NCI-H2171 (cell line): ENCODE measurements around the gene BANF2.
"Not testable (repeated sequence)": the region's sequence is repeated elsewhere in the genome, so short reads cannot be mapped to it uniquely, and the experiment has no call there.

Source experiments
- DNase-seq: peaks from one replicate; lab custom pipeline; 2025; lab: John Stamatoyannopoulos, UW

The BANF2 gene

DNA sequence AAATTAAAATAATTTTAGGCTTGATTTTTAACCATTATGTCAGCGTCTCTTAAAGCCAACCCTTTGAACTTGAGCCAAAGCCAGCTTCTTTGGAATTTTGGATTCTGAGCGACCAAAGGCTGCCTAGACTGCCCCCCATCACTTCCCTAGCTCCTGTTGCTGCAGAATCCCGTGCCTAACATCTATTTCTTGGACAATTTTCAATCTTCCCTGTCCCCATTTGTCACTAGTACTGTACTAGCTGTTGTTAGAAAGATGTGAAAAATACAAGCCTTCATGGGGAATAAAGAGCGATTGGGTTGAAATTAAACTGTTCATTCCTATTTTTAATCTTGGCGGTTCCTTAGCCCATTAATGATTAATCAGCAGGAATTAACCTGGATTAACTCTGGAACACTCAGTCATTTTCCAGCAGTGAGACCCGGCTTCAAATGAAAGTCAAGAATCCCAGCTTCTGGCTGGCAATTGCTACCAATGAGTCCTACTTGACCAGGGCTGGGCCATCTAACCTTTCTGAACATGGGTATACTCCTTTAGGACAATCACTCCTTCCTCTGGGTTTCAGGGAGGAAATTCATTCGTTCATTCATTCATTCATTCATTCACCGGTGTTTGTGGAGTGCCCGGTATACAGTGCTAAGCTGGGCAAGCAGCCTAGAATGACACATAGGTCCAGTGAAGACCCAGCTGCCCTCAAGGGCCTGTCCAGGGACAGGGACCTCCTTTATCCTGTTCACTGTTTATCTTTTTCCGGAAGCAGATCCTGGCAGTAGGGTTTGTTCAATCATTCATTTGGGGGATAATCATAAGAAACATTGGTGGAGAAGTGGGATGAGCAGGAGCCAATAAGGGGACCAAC lies 16.3 kb upstream of the BANF2 start:
- no peak for DNase-seq

DNA sequence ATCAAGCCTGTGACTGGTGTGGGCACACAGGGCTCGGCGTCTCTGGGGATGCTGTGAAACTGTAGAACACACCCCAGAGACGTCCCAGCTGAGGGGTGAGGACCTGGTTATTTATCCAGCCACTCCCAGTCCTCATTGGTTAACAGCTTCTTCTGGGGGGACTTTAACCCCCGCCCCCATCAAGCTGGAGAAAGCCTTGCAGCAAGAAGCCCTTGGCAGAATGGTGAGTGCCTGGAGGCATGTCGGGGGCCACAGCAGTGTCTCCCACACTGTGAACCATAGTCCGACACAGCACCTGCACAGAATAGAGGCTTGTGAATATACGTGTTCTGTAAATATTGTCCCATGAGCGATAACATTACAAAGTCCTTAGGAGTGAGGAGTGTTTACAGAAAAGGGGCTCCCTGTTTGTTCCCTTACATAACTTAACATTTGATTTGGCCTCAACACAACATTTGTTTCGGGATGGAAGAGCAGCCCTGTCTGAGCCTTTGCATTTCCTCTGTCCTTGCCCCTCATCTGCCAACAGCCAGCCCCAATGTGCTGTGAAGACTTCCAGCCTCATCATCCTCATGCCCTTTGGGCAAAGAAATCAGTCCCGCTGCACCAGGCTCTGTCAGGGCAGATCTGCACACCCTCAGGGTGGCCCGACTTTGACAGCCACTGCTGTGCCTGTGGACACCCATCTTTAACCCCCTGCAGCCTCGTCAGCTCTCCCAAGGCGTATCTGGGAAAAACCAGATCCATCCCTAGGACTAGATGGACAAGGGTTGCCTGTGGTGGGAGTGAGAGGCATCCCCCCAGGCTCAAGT lies 15.5 kb upstream of the BANF2 start:
- no peak for DNase-seq

DNA sequence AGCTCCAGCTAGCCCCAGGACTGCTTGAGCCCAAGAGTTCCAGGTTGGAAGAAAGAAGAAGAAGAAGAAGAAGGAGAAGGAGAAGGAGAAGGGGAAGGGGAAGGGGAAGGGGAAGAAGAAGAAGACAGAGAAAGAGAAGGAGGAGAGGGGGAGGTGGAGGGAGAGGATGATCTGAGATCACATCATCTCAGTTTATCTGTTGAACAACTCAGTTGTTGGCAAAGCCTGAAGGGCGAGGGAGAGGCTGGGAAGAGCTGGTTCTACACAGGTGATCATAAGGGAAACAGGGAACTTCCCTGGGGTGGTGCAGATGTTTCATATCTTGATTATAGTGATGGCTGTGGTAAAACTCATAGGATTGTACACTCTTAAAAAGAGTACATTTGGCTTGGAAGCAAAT lies 14.6 kb upstream of the BANF2 start:
- DNase-seq, result no peak

DNA sequence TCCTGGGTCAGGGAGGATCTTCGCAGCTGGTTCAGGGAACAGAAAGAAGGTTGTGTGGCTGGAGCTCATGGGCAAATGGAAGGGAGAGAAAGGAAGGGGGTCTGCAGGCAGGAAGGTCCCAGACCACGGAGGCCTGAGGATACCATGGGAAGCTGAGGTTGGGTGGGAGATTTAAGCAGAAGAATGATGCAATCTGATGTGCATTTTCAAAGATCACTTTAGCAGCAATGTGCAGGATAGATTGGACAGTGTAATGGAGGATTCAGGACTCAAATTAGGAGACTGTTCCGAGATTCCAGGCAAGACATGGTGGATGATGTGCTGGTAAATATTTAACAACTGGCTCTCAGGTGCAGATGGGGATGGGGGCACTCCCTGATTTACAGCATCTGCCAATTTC lies 12.0 kb upstream of the BANF2 start:
- DNase-seq, result no peak

DNA sequence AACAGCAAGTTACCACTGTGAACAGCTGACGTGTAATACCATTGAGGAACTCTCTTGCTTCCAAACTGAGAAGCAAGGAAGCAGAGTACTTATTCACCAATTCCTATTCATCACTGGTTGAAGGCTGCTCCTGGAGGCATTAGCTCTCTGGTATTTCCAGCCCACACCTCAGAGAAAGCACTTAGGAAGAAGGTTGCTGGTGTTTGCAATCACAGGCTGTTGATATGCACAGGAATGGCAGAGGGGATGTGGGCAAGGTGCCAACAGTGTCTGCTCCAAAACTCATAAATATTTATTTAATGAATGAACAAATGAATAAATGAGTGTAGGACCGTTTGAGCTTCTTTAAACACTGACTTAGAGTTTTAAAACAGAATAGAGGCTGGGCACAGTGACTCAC lies 10.8 kb upstream of the BANF2 start:
- no peak for DNase-seq

DNA sequence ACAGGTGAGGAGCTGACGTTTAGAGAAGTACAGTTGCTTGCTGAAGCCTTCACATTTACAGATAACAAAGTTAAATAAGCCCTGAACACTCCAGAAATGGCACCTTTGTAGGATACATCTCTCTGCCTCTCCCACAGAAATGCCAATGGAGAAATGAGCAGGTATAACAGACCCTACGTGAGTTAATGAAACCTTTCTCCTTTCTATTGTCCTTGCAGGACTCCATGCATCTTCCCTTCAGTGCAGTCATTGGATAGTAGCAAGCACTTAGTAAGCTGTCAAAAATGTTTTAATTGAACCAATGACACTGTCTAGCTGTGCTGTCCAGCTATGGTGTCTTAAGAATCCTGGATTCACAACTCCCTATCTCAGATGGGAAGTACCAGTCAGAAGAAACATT lies 9.6 kb upstream of the BANF2 start:
- DNase-seq, result no peak

DNA sequence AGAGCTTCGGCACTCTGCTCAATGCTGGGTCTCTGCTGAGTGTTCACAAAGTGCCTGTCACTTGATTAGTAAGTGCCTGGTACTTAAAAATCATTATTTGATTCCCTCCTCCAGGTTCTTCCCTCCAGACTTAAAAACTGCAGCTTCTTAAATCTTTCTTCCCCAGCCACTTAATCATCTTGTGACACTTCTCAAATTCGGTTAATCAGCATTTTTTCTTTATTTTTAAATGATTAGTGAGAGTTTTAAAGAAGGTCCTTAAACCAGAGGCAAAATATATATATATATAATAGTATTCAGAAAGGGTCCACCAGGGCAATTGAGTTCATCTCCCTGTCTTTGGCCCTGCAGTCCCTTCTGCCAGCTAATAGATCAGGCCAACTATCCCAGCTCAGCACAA lies 8.0 kb upstream of the BANF2 start:
- DNase-seq, result no peak

DNA sequence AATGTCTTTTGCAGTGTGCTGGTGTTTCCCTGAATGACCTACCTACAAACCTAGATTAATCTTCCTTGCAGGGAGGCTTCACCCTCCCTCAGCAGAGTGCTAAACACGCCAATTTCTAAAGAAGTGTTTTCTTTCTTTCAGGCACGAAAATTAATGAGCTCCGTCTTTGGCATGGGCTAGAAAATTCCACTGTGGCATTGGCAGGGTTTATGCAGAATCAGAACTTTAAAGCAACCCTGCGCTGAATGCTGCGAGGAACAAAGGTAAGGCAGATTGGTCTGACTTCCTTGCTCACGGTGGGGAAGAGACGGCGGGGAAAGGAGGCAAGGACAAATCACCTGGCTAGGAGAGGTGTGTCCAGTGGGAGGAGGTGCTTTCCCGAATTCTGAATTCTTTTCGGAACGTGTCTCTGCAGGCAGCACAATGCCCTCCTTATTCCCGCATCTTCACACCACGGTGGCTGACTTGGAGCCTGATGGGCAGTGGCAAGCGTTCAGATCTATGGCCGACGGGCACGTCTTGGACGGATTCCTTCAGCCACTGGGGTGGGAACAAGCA lies 6.2 kb upstream of the BANF2 start:
- no peak for DNase-seq

DNA sequence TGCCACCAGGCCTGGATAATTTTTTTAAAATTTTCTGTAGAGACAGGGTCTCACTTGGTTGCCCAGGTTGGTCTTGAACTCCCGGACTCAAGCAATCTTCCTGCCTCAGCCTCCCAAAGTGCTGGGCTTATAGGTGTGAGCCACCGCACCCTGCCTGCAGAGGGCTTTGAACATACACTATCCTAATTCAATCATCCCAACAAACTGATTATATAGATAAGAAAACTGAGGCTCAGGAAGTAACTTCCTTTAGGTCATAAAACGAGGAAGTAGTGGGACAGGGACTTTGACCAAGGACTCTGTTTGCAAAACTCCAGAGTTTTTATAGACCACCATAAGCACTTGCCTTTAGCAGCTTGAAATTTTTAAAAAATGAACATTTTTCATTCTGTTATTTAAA lies 5.0 kb upstream of the BANF2 start:
- no peak for DNase-seq

DNA sequence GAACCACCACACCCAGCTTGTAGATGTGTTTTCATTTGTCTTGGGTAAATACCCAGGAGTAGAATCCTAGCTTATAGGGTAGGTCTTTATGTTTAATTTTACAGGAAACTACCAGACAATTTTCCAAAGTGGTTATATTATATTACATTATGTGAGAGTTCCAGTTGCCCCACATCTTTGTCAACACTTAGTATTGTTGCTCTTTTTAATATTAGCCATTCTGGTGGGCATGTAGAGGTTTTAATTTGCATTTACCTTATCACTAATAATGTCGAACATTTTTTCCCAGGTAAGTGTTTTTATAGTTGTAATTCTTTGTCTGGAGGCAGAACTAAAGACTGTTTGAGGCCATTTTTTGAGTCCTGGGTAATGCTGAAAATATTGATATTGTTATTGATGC lies 3.5 kb upstream of the BANF2 start:
- no peak for DNase-seq

DNA sequence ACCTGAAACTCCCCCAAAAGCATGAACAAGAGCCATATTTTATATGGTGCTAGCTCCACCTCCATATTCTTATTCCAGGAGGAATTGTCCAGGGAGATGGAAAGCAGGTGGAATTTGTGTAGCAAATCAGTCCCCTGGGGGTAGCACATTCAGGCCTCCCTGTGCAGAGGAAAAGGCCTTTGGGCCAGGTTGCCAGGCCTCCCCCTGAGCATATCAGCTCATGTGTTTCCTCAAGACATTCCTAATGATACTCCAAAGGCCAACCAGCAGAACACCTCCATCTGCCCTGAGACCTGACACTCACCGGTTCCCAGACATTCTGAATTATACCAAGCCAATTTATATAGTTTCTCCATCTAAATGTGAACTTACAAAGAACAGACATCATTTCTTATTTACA lies 2.6 kb upstream of the BANF2 start:
- no peak for DNase-seq

DNA sequence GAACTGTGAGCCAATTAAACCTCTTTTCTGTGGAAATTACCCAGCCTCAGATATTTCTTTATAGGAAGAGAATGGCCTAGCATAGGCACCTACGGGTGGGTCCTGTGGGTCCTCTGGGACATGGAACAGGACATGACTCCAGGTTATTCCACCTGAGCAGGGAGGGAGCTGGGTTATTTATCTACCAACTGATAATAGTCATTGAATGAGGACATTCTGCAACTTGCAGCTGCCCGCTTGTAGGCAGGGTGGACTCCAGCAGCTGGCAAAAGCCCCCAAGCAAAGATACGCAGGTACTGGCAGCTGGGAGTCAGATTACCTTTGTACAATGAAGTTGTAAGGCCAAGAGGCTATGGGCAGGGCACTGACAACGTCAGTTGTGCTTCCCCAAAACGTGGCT lies 1.4 kb upstream of the BANF2 start:
- no peak for DNase-seq

DNA sequence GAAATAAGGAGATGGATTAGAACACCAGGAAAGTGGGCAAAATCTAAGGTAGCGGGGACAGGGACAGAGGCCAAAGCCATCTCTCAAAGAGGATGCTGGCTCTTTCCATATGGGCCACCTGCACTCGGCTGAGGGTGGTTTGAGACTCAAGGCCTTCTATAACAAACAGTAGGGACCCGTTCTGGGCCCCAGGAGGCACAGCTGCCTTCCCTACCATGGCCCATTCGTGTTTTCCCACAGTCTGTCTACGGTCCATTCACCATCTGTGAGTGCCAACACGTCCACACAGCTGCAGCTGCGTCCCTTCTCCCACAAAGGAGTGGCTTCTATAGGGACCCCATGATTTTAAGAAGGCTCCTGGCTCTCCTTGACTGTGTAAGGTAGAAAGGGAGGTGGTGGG lies 871 bp downstream of the BANF2 start:
- DNase-seq, result no peak

DNA sequence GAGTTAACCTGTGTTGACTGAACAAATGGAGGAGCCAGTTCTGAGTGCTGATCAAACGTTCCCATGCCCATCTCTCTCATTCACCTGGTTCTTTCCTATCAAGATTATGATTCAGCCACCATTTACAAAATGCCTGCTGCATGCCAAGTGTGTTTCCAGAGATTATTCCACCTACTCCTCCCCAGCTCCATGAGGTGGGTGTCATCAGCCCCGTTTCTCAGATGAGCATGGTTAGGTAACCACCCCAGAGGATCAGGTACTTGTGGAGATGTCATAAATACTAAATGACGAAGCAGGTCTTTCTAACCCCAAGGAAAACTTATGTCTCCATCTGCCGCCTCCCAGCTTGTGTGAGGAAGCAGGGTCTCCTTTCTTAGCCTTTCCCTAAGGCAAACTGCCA lies 2.1 kb downstream of the BANF2 start:
- no peak for DNase-seq

DNA sequence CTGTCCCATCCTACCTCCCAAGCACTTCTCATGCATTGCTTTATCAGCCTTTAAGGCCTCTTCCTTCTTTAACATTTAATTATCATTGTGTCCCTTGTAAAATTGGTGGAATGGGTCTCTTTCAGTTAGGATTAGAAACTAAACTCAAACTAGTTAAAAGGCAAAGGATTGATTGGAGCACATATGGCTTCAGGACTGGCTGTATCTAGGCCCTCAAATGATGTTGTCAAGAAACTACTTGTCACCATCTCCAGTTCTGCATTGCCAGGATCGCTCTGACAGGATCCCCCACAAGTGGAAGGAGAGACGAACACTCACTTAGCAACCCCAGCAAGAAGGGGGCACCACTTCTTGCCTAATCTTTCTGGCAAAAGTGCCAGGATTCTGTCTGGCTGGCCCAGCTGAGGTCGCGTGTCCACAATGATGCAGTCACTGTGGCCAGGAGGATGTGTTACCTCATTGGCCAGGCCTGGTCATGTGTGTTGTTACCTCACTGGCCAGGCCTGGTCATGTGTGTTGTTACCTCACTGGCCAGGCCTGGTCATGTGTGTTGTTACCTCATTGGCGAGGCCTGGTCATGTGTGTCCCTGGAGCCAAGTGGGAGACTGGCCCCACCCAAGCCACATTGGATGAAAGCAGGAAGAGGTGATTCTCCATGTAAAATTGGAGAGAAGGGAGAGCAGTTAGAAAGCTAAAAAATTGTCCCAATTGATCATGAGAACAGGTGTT lies 5.0 kb downstream of the BANF2 start:
- DNase-seq, result no peak

DNA sequence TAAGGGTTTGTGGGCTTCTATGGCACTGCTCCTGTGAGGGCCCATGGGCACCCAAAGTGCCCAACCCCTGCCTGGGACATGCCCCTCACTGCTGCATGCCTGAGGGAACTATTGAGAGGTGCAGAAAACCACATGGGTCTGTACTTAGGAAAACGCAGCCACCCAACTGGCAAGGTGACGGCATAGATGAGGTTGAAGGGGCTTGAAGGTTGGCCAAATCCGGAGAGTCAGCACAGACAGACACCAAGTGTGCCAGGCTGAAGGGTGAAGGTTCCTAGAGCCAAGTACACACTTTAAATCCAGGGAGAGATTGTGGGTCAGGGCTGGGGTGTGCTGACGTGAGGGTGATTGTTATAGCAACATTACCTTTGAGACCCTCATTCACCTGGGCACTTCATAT lies 6.2 kb downstream of the BANF2 start:
- no peak for DNase-seq

DNA sequence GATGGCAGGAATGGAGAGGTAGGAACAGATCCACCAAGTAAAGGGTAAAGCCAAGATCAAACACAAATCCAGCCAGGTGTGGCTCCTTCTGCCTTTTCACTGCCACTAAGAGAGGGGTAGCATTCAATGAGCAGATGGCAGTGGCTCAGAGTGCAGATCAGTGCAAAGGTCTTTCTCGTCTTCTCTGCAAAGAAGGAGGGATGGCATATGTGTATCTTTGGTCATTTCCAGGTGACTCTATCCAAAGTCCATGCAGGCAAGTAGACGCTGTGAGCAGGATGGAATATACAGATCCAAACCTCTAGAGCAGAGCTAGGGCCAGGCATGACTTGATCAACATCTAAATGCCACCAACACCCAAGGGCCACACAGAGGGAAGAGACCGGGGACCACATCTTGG lies 6.9 kb downstream of the BANF2 start:
- no peak for DNase-seq

DNA sequence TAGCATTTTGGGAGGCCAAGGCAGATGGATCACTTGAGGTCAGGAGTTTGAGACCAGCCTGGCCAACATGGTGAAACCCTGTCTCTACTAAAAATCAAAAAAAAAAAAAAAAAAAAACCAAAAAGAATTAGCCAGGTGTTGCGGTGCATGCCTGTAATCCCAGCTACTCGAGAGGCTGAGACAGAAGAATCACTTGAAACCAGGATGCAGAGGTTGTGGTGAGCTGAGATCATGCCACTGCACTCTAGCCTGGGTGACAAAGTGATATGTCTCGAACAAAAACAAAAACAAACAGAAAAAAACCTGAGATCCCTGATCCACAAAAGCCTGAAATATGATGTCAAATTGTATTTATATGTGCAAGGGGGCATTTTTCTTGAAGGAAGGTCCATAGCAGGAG lies 8.2 kb downstream of the BANF2 start:
- not testable (repeated sequence) for DNase-seq

DNA sequence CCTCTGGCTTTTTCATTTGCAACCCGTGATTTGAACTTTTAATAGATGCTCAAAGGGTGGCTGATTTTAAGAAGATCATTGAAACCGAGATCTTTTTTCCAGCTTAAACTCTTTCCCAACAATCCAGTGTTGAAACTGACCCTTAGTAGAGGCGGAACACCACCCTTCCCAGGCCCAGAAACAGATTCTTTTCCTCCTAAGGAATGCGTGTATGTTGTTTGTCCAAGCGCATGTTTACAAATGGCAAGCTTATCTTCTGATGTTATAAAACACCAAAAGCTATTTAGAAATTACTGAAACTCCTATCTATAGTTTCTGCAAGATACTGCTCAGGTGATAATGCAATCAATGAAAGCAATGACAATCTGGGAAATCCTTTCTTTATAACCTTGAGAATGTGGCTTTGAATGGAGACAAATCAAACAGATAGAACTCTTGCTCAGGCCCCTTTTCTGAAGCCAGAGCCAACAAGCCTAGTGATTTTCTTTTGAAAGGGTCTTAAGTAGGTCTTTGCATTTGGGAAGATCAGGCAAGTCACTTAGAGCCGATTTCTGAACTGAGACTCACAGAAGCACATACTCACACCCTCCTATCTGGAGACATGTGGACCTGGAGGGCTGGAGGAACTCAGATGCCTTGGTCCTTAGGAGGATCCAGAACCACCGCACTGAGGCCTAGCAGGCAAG lies 9.1 kb downstream of the BANF2 start:
- no peak for DNase-seq

DNA sequence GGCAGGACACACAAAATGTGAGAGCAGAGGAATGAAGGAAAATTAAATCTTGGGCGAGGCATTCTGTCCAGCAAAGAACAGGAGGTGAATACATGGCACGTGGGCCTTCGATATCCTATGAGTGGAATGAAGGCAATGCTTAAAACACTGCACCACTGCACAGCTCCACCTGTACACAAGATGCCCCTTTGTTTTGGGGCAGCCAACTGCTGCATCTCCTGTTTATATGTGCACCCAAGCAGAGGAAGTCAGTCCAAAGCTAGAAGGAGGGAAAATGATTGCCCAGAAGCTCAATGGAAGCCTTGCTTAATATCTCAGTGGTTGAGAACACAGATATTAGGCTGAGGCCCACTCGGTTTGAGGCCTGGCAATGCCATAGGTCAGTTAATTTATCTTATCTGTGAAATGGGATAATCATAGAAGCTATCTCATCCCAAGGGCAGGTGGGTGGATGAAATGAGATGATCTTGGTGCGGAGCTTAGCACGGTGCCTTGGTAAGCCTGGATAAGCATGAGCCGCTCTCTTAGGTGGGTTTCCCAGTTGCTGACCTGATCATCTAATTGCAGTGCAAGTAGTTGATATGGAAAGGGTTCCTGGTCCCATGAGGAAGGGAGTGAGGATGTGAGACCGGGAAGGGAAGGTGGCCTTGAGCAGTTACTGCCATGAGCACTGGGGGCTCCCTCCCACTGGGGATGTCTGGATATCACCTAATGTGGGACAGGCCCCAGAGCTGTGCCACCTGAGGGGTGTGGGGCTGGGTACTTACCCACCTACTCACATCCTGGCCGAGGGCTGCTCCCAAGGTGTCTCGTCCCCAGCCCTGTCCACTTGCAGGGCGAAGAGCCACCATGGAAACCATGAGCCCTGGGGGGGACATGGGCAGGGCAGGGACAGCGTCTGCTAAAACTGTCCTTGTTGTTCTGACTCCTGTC lies 9.9 kb downstream of the BANF2 start:
- no peak for DNase-seq
